Middle frontal gyrus (tissue), 1 donor: Measurements from ENCODE around the gene AGAP1.
A peak's percentile ranks its signal among the peaks of the same experiment; 100 is the strongest.

Experiments used
- DNase-seq: peaks from one replicate; pipeline ENCODE4 v3.0.0-alpha.2; 2015; ENCODE audit warnings: low spot score; ENCODE audit errors: extremely low spot score

Gene AGAP1

DNA sequence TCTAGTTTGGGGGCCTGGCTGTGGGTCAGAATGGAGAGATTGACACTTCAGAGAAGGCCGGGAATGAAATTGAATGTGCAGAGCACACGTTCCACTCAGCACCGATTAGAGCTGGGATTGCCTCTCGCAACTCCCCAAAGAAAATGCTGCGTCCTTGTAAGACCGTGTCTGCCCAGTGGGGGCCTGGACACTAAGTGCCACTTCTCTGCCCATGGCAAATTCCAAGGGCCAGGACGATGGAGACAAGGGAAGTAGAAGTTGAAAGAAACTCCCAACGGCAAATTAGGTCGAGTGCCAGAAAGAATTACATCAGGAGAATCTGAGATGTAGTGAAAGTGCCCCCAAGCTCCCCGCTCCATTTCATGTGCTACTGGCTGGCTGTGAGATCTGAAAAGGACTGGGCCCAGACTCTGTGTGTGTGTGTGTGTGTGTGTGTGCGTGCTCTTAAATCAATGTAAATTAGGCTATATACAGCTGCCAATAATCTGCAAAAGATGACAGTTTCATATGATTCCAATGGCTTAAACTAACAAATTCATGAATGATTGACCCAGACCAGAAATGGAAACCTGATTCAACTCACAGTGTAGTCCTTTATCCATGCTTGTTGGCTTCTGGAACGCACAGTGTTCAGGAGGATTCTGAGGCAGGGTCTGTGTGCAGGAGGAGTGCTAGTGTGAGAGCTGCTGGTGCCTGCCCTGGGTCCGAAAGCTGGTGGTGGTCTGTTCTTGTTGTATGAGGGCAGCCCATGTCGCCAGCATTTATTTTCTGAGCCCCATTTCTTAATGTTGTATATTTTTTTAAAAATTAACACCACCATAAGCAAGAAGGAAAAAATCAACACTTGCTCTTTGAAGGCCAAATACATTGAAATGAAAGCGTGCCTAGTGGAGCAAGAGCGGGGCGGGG lies 234.3 kb downstream of the AGAP1 start:
- no peak for DNase-seq

- DNase-seq: no peak
Measured at GRCh38 chr2:235728800-235729556, 235.1 kb downstream of the AGAP1 start.

GRCh38 chr2:235729557-235729947 lies 235.7 kb downstream of the AGAP1 start:
- no peak for DNase-seq

DNA sequence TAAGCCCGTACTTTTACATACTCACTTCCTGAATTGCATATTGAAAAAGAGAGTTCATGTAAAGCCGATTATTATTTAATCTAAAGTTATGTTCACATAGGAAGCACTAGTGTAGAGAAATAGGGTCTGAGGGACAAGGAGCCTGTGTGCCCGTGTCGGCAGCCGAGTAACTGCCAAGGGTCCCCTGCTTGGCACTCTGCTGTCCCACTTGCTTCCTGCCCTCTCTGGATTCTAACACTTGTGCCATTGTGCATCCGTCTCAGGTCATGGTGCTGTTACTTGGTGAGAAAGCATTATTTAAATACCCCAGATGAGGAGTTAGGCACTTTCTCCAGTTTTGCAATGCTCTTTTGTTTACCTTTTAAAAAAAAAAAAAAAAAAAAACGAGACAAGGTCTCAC lies 236.3 kb downstream of the AGAP1 start:
- no peak for DNase-seq

GRCh38 chr2:235733761-235734160 lies 239.9 kb downstream of the AGAP1 start:
- DNase-seq: no peak

GRCh38 chr2:235734168-235734567 lies 240.3 kb downstream of the AGAP1 start:
- DNase-seq: no peak

- DNase-seq: no peak
Measured at GRCh38 chr2:235734688-235735231, 240.9 kb downstream of the AGAP1 start.

- DNase-seq: no peak
Measured at GRCh38 chr2:235737396-235737795, 243.6 kb downstream of the AGAP1 start.

DNA sequence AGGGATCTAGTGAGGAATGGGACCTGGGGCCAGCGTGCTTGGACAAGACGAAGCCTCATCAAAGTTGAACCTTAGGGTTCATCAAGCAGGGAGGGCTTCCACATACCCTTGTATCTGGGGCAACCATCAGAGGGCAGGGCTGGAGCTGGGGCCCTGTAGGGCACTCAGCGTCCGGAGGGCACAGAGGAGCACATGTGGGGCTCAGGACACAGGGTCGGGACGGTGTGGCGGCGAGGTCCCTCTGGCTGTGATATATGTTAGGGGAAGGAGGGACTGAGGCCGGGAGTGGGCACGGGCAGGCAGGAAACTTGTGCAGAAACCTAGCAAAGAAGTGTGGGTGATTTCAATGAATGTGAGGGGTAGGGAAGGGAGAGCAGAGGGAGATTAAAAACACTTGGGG lies 244.0 kb downstream of the AGAP1 start:
- DNase-seq: no peak

GRCh38 chr2:235739704-235740415 lies 246.0 kb downstream of the AGAP1 start:
- DNase-seq: no peak

GRCh38 chr2:235740821-235741220 lies 247.0 kb downstream of the AGAP1 start:
- DNase-seq: no peak

DNA sequence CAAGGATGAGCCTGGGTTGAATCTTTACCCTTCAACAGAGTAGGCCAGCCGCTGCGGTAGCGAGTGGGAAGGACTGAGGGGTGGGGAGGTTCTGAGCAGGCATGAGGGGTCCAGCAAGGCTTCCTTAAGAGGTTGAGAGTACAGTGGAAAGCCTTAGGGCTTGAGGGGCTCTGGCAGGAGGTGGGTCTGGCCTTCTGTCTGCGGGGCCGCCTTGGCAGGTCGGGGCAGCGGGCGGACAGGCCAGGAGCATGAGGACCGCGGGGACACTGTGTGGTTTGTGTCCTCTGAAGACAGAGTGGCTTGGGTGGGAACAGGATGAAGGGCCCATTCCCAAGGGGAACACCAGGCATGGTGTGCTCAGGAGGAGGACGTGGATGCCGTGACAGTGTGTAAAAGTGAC lies 250.3 kb downstream of the AGAP1 start:
- no peak for DNase-seq

GRCh38 chr2:235745597-235745996 lies 251.8 kb downstream of the AGAP1 start:
- DNase-seq: no peak

DNA sequence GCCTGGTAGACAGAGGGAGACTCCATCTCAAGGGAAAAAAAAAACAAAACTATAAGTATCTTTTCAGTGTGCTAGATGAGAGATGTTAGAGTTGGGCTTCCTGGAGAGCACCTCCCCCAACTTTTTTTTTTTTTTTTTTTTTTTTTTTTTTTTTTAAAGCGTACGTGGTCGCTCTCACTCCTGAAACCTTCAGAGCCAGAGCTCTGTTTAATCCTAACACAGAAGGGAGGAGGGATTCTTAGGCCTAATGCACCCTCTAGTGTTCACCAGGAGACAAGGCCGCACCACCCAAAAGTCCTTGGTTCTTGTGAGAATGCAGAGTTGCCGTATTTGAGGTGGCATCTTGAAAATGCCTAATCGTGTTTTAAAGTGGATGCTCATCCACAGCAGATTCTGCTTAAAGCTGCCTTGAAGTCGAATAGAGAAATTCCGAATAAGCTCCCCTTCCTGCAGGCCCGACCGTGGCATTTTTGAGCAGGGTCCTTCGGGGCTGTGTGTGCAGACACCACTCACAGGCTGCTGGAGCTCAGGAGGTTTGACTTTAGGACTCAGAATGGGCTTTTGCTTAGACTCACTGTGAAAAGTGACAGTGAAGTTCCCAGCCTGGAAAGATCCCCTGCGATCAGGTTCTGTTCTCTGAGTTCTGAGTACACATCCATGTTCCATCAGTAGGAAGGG lies 252.6 kb downstream of the AGAP1 start:
- peak; percentile 43 for DNase-seq

GRCh38 chr2:235747001-235747785 lies 253.3 kb downstream of the AGAP1 start:
- DNase-seq: no peak

DNA sequence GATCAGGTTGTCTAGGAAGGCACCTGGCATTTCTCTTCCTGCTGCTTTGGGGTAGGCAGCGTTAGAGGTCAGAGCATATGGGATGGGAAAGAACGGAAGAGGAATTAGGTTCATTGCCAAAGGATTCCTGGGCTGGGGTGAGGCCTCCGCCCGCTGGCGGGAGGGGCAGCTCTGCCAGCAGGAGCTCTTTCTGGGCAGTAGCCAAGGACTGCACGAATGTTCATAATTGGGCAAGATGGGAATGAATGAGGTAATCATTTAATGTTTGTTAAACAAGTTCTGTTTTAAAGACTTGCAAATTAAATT lies 253.9 kb downstream of the AGAP1 start:
- no peak for DNase-seq

DNA sequence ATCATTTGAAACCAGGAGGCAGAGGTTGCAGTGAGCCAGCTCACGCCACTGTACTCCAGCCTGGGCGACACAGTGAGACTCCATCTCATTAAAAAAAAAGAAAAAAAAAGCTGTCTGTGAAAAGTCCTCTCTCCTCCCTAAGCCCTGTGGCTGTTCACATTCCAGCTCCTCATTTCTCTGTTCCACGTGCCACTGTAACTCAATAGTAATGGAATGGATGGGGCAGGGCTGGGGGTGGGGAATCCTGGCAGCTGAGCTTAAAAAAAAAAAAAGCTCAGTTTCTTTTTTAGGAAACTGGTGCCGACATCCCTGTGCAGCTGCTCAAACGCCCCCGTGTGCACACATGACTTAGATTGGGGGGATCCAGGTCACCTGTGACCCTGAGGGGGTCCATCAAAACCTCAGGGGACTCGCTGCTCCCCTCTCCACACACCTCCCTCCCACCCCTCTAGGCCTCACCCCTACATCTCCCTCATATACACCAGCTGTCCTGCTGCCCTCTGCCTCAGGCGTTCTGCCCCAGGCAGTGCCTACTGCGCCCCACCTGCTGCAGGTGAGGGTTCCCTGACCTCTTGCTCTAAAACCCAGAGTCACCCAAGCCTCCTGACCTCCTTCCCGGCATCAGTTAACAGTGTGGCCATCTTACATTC lies 255.4 kb downstream of the AGAP1 start:
- DNase-seq: no peak

- DNase-seq: no peak
Measured at GRCh38 chr2:235749771-235750160, 255.9 kb downstream of the AGAP1 start.

- DNase-seq: no peak
Measured at GRCh38 chr2:235752846-235753245, 259.0 kb downstream of the AGAP1 start.
